GM10266 (cell line): ENCODE data around the gene CLCN6.

Experiments
- DNase-seq: peaks from one replicate; pipeline ENCODE4 v3.0.0; 2012; ENCODE audit errors: extremely low spot score
- TF ChIP-seq, protein P1 (sequence below): IDR thresholded peaks from 2 replicates; pipeline ENCODE4 v1.5.1; 2012; ENCODE audit warnings: mild to moderate bottlenecking, low read depth; ENCODE audit not compliant: control insufficient read depth, insufficient read depth; ENCODE audit errors: missing control alignments

Gene CLCN6

DNA sequence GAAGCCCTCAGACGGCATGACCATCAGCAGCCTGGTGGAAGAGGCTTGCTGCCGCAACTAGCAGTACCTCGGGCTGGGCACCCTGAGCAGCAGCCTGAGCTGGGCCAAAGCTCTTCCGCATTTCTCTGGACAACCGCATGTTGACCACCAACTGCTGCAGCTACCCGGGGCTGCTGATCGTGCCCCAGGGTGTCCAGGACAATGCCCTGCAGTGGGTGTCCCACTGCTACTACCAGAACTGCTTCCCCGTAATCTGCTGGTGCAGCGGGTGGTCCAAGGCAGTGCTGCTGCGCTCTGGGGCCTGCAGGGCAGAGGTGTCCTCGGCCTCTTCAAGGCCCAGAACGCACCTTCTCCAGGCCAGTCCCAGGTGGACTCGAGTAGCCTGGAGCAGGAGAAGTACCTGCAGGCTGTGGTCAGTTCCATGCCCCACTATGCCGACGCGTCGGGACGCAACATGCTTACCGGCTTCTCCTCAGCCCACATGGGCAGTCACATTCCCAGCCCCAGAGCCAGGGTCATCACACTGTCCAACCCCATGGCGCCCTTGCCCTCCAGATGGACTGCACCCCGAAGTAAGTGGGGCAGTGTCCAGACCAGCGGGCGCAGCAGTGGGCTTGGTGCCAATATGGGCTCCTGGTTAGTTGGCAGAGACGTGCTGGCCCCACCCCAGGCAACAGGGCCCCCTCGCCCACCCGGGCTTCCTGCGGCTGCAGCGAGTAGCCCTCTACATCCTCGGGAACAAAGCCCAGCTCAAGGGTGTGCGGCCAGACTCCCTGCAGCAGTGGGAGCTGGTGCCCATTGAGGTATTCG is 72.3 kb downstream of the CLCN6 start:
- DNase-seq, result no peak
- TF ChIP-seq, protein P1, sequence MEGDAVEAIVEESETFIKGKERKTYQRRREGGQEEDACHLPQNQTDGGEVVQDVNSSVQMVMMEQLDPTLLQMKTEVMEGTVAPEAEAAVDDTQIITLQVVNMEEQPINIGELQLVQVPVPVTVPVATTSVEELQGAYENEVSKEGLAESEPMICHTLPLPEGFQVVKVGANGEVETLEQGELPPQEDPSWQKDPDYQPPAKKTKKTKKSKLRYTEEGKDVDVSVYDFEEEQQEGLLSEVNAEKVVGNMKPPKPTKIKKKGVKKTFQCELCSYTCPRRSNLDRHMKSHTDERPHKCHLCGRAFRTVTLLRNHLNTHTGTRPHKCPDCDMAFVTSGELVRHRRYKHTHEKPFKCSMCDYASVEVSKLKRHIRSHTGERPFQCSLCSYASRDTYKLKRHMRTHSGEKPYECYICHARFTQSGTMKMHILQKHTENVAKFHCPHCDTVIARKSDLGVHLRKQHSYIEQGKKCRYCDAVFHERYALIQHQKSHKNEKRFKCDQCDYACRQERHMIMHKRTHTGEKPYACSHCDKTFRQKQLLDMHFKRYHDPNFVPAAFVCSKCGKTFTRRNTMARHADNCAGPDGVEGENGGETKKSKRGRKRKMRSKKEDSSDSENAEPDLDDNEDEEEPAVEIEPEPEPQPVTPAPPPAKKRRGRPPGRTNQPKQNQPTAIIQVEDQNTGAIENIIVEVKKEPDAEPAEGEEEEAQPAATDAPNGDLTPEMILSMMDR, result no peak

DNA sequence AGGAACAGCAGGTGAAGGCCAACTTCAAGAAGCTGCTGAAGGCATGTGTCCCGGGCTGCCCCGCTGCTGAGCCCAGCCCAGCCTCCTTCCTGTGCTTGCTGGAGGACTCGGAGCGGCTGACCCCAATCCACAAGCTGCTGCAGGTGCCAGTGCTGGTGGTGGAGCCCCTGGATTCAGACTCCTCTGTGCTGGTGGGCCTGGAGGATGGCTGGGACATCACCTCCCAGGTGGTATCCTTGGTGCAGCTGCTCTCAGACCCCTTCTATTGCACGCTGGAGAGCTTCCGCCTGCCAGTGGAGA is 72.8 kb downstream of the CLCN6 start:
- TF ChIP-seq, protein P1, result no peak
- DNase-seq, result no peak

DNA sequence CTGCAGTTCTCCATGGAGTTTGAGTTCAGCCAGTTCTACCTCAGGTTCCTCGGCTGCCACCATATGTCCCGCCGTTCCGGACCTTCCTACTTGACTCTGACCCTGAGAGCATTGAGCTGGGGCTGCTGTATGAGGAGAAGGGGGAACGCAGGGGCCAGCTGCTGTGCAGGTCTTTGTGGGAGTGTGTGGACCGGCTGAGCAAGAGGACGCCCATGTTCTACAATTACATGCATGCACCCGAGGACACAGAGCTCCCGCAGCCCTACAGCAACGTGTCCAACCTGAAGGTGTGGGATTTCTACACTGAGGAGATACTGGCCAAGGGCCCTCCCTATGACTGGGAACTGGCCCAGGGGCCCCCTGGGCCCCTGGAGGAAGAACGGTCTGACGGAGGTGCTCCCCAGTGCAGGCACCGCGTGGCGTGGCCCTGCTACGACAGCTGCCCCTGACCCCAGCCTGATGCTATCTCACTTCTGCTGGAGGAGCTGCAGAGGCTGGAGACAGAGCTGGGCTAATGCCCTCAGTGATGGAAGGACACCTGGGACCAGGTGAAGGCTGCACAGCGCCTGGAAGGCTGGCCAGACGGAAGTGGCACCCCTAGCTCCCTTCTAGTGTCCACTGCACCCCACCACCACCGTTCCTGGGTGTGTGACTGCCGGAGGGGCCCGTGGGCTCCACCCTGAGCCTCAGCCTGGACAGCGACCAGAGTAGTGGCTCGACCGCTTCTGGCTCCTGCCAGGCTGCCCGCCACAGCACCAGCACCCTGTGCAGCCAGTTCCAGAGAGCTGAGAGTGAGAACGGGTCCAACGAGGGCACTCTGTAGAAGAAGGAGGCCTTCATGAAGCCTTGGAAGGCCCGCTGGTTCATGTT is 73.6 kb downstream of the CLCN6 start:
- TF ChIP-seq, protein P1, result no peak
- no peak for DNase-seq

DNA sequence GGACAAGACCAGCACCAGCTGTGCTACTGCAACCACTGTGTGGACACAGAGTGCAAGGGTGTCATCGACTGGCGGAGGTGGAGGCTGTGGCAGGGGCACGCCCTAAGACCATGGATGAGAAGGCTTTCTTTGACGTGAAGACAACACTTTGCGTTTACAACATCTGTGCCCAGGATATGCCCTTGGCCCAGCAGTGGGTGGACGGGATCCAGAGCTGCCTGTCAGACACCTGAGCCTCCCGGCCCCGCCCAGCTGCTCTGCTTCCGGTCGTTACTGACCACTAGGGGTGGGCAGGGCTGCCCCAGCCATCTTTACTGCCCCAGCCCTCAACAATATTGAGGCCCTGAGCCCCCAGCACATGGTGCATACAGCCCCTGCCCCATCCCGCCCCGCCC is 74.2 kb downstream of the CLCN6 start:
- DNase-seq, result no peak
- TF ChIP-seq, protein P1, result no peak

DNA sequence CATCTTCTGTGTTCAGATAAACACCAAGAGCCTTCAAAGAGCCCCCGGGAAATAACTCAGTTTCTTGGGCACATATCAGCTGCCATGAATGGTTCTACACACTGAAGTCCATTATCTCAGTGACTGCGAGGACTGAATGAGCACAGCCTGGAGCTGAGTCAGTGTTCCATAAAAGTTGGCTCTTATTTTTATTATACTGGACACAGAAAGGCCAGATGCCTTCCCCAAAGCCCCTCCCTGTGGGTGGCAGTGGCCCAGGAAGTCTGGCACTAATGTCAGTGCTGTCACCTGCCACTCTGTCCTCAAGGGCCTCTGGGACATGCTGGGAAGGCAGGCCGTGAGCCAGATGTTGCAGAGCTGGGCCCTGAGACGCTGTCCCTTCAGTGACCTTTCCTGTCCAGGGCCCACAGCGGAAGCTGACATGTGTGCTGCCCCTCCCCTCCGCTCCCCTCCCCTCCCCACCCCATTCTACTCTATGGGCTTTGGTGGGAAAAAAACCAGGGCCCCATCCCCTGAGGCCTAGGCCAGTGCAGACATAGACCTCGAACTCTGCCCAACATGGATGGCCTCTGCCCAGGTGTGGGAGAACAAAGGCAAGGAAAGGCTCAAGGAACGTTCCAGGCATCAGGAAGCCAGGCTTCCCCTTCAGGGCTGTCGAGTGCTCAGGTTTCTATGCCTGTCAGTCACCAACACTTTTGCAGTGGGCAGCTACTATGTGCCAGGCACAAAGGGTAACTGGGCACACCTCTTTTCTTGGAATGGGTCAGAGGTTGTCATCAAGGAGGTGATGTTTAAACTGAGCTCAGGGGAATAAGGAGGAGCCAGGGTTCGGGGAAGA is 75.1 kb downstream of the CLCN6 start:
- no peak for DNase-seq
- TF ChIP-seq, protein P1, result no peak

DNA sequence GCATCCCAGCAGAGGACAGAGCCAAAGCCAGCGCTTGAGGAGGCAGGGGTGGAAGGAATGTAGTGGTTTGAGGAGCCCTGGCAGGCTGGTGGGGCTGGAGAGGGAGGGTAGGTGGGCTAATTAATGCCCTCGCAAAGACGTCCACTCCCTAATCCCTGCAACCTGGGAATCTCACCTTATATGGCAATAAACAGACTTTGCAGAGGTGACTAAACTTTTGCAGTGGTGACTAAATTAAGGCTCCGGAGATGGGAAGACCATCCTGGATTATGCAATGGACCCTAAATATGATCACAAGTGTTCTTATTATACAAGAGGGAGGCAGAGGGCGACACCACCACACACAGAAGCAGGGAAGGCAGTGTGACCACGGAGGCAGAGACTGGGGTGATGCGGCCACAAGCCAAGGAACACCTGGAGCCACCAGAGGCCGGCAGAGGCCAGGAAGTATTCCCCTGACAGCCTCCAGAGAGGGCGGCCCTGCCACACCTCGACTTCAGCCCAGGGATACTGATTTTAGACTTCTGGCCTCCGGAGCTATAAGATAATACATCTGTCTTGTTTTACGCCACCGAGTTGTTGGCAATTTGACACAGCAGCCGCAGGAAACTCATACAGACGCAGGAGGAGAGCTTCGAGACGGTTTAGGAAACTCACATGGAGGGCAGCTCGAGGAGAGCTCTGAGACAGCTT is 75.9 kb downstream of the CLCN6 start:
- TF ChIP-seq, protein P1, result no peak
- DNase-seq, result no peak
